Endothelial cell of umbilical vein (primary cell): Measurements from ENCODE around the gene VPS37C. TPM values are rescaled to one million over a fixed set of nuclear protein-coding genes. Genes with fewer than 3 reads are reported as not detected.

Experiments
- BruUV-seq: library from RNA; stranded (reverse); fragments of 400-500 nt; replicated peaks from 2 replicates; lab custom pipeline; 2021; lab: Mats Ljungman, UMichigan
- CTCF ChIA-PET: fragments of 300-600, 350-600 bp; sonication (Branson Sonifier 250); formaldehyde crosslinking; loops from one replicate; lab custom pipeline; 2021; ENCODE audit warnings: antibody characterized with exemption, inconsistent platforms; lab: Charles Lee
- POLR2A ChIA-PET: fragments of 300-600, 350-600 bp; sonication (Branson Sonifier 250); formaldehyde crosslinking; loops from one replicate; lab custom pipeline; 2021; ENCODE audit warnings: antibody characterized with exemption, inconsistent platforms; lab: Charles Lee
- DNase-seq: peaks from one replicate; pipeline ENCODE4 v3.0.0-alpha.2; 2011; ENCODE audit warnings: low read depth, low spot score
- FAIRE-seq: peaks from 2 replicates; lab custom pipeline; 2011; peaks lifted over from hg19 to GRCh38; lab: Jason Lieb, UNC
- H2AFZ ChIP-seq: 2 replicates; pipeline ENCODE4 v1.6.0; 2012; ENCODE audit warnings: low read depth, low read length, control low read depth, inconsistent platforms
- H3K27ac ChIP-seq: 2 replicates; pipeline ENCODE4 v1.5.1; 2011; ENCODE audit warnings: low read depth, mild to moderate bottlenecking, control low read depth, low read length, moderate library complexity; ENCODE audit not compliant: insufficient read depth
- H3K27me3 ChIP-seq, 2 experiments: 2 replicates each; pipeline versions ENCODE4 v1.6.0 to v1.6.1; 2011; ENCODE audit warnings: low read length in 2 of 2, mixed read lengths in 1 of 2; ENCODE audit not compliant: control insufficient read depth in 2 of 2, insufficient read depth in 2 of 2
- H3K36me3 ChIP-seq, 2 experiments: 2 replicates in 1 of 2; 3 replicates in 1 of 2; pipeline ENCODE4 v1.5.1; 2011; ENCODE audit warnings: low read length in 2 of 2, mild to moderate bottlenecking in 1 of 2, moderate library complexity in 1 of 2; ENCODE audit not compliant: control insufficient read depth in 2 of 2, insufficient read depth in 2 of 2; ENCODE audit errors: extremely low read depth in 1 of 2
- H3K4me1 ChIP-seq: 3 replicates; pipeline ENCODE4 v1.5.1; 2011; ENCODE audit warnings: mild to moderate bottlenecking, low read length; ENCODE audit not compliant: control insufficient read depth, insufficient read depth; ENCODE audit errors: extremely low read depth
- H3K4me2 ChIP-seq: 2 replicates; pipeline ENCODE4 v1.6.1; 2011; ENCODE audit warnings: low read length, control low read depth, mixed read lengths; ENCODE audit not compliant: insufficient read depth
- H3K4me3 ChIP-seq, 3 experiments: fragments of 200-600 bp in 1 of 3; sonication (generic), shearing (Covaris generic) in 1 of 3; replicated peaks in 1 of 3; 2 replicates each; pipeline ENCODE4 v1.5.1; 2011 to 2016; ENCODE audit warnings: control low read depth in 3 of 3, low read length in 3 of 3, mild to moderate bottlenecking in 2 of 3, inconsistent platforms in 1 of 3, low read depth in 1 of 3, moderate library complexity in 1 of 3; ENCODE audit not compliant: insufficient read depth in 1 of 3
- H3K79me2 ChIP-seq: 2 replicates; pipeline ENCODE4 v1.6.0; 2012; ENCODE audit warnings: low read length, inconsistent platforms; ENCODE audit not compliant: control insufficient read depth, insufficient read depth
- H3K9ac ChIP-seq: replicated peaks from 2 replicates; pipeline ENCODE3; 2011; ENCODE audit warnings: low read length, control low read depth; ENCODE audit not compliant: insufficient read depth; ENCODE audit errors: extremely low read depth
- H3K9me1 ChIP-seq: replicated peaks from 3 replicates; pipeline ENCODE4 v1.6.0; 2011; ENCODE audit warnings: mild to moderate bottlenecking, low read length; ENCODE audit not compliant: control insufficient read depth, insufficient read depth; ENCODE audit errors: extremely low read depth
- H3K9me3 ChIP-seq: replicated peaks from 2 replicates; pipeline ENCODE4 v1.5.1; 2012; ENCODE audit warnings: low read length, inconsistent platforms; ENCODE audit not compliant: control insufficient read depth, insufficient read depth
- H4K20me1 ChIP-seq: replicated peaks from 2 replicates; pipeline ENCODE3; 2011; ENCODE audit warnings: mild to moderate bottlenecking, low read length; ENCODE audit not compliant: control insufficient read depth, insufficient read depth; ENCODE audit errors: extremely low read depth
- EZH2 ChIP-seq: IDR thresholded peaks from 2 replicates; pipeline ENCODE4 v1.6.1; 2012; ENCODE audit warnings: borderline replicate concordance, low read depth, mild to moderate bottlenecking, moderate library complexity, low read length, inconsistent platforms; ENCODE audit not compliant: severe bottlenecking
- FOS ChIP-seq: IDR thresholded peaks from 2 replicates; pipeline ENCODE4 v1.6.1; 2011; ENCODE audit warnings: mild to moderate bottlenecking, low read length, moderate library complexity, borderline replicate concordance; ENCODE audit not compliant: insufficient read depth
- GATA2 ChIP-seq: IDR thresholded peaks from 2 replicates; pipeline ENCODE4 v1.7.0; 2011; ENCODE audit warnings: low read depth, mild to moderate bottlenecking, moderate library complexity, mixed read lengths, low read length; ENCODE audit not compliant: insufficient read length, insufficient read depth
- JUN ChIP-seq: IDR thresholded peaks from 2 replicates; pipeline ENCODE4 v1.6.1; 2011; ENCODE audit warnings: borderline replicate concordance, low read depth; ENCODE audit not compliant: insufficient read length, insufficient read depth
- MYC ChIP-seq: IDR thresholded peaks from one replicate; pipeline ENCODE4 v1.6.1; 2011; ENCODE audit warnings: mild to moderate bottlenecking, low read depth, low read length
- POLR2A ChIP-seq: IDR thresholded peaks from 2 replicates; pipeline ENCODE4 v1.6.1; 2012; ENCODE audit warnings: low read depth, mild to moderate bottlenecking, control low read depth, low read length
- POLR2AphosphoS5 ChIP-seq: IDR thresholded peaks from 2 replicates; pipeline ENCODE4 v1.6.1; 2012; ENCODE audit warnings: low read depth, mild to moderate bottlenecking, control low read depth, low read length, moderate library complexity; ENCODE audit not compliant: insufficient read depth
- dilution Hi-C: fragments of 300-500 bp; cut with MboI; formaldehyde crosslinking; loops from one replicate; pipeline ENCODE4 v1.15.0; 2019; ENCODE audit warnings: low sequenced_read_pairs; ENCODE audit not compliant: extremely low pct_ligation_motif_present
- intact Hi-C: fragments of 100-400 bp; cut with micrococcal nuclease; formaldehyde crosslinking; loops from one replicate; pipeline ENCODE4 v1.10.0; 2022
- polyA plus RNA-seq, 4 experiments: library from polyadenylated mRNA; depleted of rRNA in 3 of 4; stranded (reverse) in 3 of 4; unstranded in 1 of 4; fragments of >200 nt; gene quantifications; 2 replicates each; pipeline versions ENCODE4 v1.2.1 to v1.2.3, GENCODE V29; 2011 to 2012; ENCODE audit warnings: missing spikeins in 1 of 4
- total RNA-seq: library from RNA; stranded (reverse); gene quantifications from 2 replicates; pipeline ENCODE4 v1.2.3, GENCODE V29; 2021
- TF ChIP-seq, protein P1 (sequence below): IDR thresholded peaks from 2 replicates; pipeline ENCODE4 v1.6.1; 2011; ENCODE audit not compliant: insufficient read depth, insufficient read length
- TF ChIP-seq, protein P2 (sequence below), 2 donors: IDR thresholded peaks; 1 replicate in 1 of 2; 2 replicates in 1 of 2; pipeline ENCODE4 v1.5.1; 2011; ENCODE audit warnings: low read length in 2 of 2, mild to moderate bottlenecking in 2 of 2, moderate library complexity in 2 of 2, control low read depth in 1 of 2, inconsistent platforms in 1 of 2, low read depth in 1 of 2; ENCODE audit not compliant: insufficient read depth in 1 of 2; ENCODE audit errors: extremely low read depth in 1 of 2

Gene VPS37C
- total and polyA plus RNA-seq, 2 donors (not counting 3 experiments of a cell fraction or from before 2014, with no cell fraction given): 17.7 to 23.4 TPM

DNA sequence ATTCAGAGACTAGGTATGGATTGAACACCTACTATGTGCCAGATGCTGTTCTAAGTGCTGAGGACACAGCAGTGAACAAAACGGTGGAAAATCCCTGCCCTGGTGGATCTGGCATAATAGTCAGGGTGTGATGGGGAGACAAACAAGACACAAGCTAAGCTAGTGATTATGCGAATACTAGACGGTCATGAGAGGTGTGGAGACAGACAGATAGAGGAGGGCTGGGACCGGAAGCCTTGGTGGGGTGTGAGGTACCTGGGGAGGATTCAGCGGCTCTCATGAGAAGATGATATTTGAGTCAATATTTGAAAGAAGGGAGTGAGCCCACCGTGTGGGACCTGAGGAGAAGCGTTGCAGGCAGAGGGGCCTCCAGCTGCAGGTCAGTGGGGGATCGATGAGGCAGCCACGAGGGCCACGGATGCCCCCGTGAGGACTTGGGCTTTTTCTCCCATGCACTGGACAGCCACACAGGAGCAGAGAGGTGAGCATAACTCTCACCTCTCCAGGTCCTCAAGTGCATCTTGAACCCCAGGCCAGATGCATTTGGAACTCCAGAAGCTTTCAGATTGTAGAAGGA is 54.2 kb downstream of the VPS37C start:
- no peaks in the 10 kb centered on the region for H3K27me3 ChIP-seq
- no peaks in the 10 kb centered on the region for H3K4me1 ChIP-seq
- no TSS peak for BruUV-seq
- no peak overlapping the region for H3K4me3 ChIP-seq
- no peaks in the 10 kb centered on the region for H3K79me2 ChIP-seq
- dilution Hi-C loops: no loop called here
- H3K36me3 ChIP-seq: no peaks in the 10 kb centered on the region
- FAIRE-seq (no peak), DNase-seq (no peak)
- no peaks in the 10 kb centered on the region for H3K9me3 ChIP-seq
- H3K9me1 ChIP-seq: no peaks in the 10 kb centered on the region
- H3K9ac ChIP-seq: no peak overlapping the region
- no peak overlapping the region for H3K27ac ChIP-seq
- no peak for TF ChIP-seq FOS
- TF ChIP-seq POLR2AphosphoS5: no peak
- TF ChIP-seq EZH2: no peak
- TF ChIP-seq, protein P1, sequence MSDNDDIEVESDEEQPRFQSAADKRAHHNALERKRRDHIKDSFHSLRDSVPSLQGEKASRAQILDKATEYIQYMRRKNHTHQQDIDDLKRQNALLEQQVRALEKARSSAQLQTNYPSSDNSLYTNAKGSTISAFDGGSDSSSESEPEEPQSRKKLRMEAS: no peak
- TF ChIP-seq GATA2: no peak
- TF ChIP-seq MYC: no peak
- no peak for TF ChIP-seq JUN
- TF ChIP-seq, protein P2, sequence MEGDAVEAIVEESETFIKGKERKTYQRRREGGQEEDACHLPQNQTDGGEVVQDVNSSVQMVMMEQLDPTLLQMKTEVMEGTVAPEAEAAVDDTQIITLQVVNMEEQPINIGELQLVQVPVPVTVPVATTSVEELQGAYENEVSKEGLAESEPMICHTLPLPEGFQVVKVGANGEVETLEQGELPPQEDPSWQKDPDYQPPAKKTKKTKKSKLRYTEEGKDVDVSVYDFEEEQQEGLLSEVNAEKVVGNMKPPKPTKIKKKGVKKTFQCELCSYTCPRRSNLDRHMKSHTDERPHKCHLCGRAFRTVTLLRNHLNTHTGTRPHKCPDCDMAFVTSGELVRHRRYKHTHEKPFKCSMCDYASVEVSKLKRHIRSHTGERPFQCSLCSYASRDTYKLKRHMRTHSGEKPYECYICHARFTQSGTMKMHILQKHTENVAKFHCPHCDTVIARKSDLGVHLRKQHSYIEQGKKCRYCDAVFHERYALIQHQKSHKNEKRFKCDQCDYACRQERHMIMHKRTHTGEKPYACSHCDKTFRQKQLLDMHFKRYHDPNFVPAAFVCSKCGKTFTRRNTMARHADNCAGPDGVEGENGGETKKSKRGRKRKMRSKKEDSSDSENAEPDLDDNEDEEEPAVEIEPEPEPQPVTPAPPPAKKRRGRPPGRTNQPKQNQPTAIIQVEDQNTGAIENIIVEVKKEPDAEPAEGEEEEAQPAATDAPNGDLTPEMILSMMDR (IDR thresholded peaks at IDR 0.05; ENCODE audit: extremely low read depth in 1 of 2, insufficient read depth in 1 of 2, low read depth in 1 of 2, low read length in 2 of 2): no peak
- no peak for TF ChIP-seq POLR2A
- no peak overlapping the region for H2AFZ ChIP-seq
- ChIA-PET POLR2A (no interaction called here), CTCF (interaction anchor here (0.9 to 1.2 kb wide), 2 partner anchors 39 to 137 kb away, joined by 3 read pairs; no protein-coding TSS in a partner anchor)
- no peaks in the 10 kb centered on the region for H4K20me1 ChIP-seq
- H3K4me2 ChIP-seq: no peak overlapping the region
- intact Hi-C loops: no loop called here
